Nephron (organoid): ENCODE data around the gene DEPDC5.
"Not testable (repeated sequence)": the region's sequence is repeated elsewhere in the genome, so short reads cannot be mapped to it uniquely, and the experiment has no call there.

Experiments used
- H3K27ac Mint-ChIP-seq, 3 experiments: 2 replicates each; pipeline ENCODE4 v1.8.0; 2020; ENCODE audit warnings: mixed read lengths in 3 of 3, mild to moderate bottlenecking in 2 of 3, moderate library complexity in 1 of 3
- H3K27me3 Mint-ChIP-seq: 2 replicates; pipeline ENCODE4 v1.8.0; 2021; ENCODE audit warnings: low read depth, mild to moderate bottlenecking, moderate library complexity, mixed read lengths
- H3K36me3 Mint-ChIP-seq: 2 replicates; pipeline ENCODE4 v1.8.0; 2020; ENCODE audit warnings: low read depth, mixed read lengths
- H3K4me1 Mint-ChIP-seq: 2 replicates; pipeline ENCODE4 v1.8.0; 2020; ENCODE audit warnings: mixed read lengths
- H3K4me3 Mint-ChIP-seq, 3 experiments: 2 replicates each; pipeline ENCODE4 v1.8.0; 2020; ENCODE audit warnings: mild to moderate bottlenecking in 3 of 3, mixed read lengths in 3 of 3, moderate library complexity in 2 of 3
- H3K9me3 Mint-ChIP-seq: 2 replicates; pipeline ENCODE4 v1.8.0; 2020; ENCODE audit warnings: mixed read lengths
- TF ChIP-seq, protein P1 (sequence below), 3 experiments: fragments of 200-600 bp; sonication (generic); IDR thresholded peaks; one replicate each; pipeline ENCODE4 v1.5.0; 2021; ENCODE audit warnings: antibody characterized with exemption in 3 of 3; ENCODE audit not compliant: unreplicated experiment in 3 of 3

Gene DEPDC5

GRCh38 chr22:31764785-31765184 is 11.0 kb downstream of the DEPDC5 start:
- no peak overlapping the region for H3K27ac Mint-ChIP-seq
- no peaks in the 10 kb centered on the region for H3K9me3 Mint-ChIP-seq
- H3K4me1 Mint-ChIP-seq, result no peaks in the 10 kb centered on the region
- TF ChIP-seq, protein P1, sequence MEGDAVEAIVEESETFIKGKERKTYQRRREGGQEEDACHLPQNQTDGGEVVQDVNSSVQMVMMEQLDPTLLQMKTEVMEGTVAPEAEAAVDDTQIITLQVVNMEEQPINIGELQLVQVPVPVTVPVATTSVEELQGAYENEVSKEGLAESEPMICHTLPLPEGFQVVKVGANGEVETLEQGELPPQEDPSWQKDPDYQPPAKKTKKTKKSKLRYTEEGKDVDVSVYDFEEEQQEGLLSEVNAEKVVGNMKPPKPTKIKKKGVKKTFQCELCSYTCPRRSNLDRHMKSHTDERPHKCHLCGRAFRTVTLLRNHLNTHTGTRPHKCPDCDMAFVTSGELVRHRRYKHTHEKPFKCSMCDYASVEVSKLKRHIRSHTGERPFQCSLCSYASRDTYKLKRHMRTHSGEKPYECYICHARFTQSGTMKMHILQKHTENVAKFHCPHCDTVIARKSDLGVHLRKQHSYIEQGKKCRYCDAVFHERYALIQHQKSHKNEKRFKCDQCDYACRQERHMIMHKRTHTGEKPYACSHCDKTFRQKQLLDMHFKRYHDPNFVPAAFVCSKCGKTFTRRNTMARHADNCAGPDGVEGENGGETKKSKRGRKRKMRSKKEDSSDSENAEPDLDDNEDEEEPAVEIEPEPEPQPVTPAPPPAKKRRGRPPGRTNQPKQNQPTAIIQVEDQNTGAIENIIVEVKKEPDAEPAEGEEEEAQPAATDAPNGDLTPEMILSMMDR (IDR thresholded peaks at IDR 0.05; ENCODE audit: unreplicated experiment in 3 of 3), result no peak
- H3K36me3 Mint-ChIP-seq, result peaks cover 52% of the 10 kb centered on the region
- no peak overlapping the region for H3K4me3 Mint-ChIP-seq
- H3K27me3 Mint-ChIP-seq, result no peaks in the 10 kb centered on the region

DNA sequence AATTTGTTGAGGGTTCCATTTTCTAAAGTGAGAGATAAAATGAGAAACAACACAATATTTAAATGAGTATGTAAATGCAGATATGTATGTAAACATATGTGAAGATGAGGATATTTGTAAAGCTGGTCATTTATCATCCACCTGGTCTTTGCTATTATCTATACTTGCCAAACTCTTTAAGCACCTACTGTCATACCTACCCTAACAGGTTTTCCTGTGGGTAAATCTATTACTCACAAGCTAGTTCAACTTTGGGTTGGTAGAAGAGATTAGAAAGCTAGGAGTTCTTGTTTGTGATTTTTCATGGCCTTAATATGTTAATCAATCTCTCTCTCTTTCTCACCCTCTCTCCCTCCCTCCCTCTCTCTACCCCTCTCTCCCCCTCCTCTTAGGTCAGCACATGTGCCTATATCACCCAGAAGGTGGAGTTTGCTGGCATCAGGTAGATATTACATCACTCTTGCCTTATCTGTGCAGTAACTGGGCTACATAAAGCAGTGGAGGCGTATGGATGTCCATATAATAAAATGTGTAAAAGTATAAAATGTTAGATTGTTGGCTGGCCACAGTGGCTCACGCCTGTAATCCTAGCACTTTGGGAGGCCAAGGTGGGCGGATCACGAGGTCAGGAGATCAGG is 14.7 kb downstream of the DEPDC5 start:
- Mint-ChIP-seq H3K4me3 (no peak overlapping the region), H3K36me3 (peaks cover 59% of the 10 kb centered on the region), H3K27ac (no peak overlapping the region), H3K9me3 (no peaks in the 10 kb centered on the region), H3K4me1 (no peaks in the 10 kb centered on the region), H3K27me3 (no peaks in the 10 kb centered on the region)
- TF ChIP-seq, protein P1 (IDR thresholded peaks at IDR 0.05; ENCODE audit: unreplicated experiment in 3 of 3), result no peak

DNA sequence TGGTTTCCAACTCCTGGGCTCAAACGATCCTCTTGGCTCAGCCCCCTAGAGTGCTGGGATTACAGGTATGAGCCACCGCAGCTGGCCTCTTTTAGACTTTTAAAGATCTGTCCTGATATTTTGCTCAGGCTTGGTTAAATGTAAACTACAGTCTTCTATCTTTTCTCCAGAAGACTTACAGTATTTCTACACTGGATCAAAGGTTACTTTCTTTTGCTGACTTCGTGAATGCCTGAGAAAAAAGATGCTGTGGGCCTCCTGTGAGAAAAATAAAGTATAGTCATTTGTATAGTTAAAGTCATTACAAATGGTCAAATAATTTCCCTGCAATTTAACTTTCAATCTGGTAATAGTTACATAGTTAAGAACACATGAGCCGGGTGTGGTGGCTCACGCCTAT is 19.6 kb downstream of the DEPDC5 start:
- no peaks in the 10 kb centered on the region for H3K27me3 Mint-ChIP-seq
- no peaks in the 10 kb centered on the region for H3K9me3 Mint-ChIP-seq
- H3K27ac Mint-ChIP-seq, result peak overlapping the region in 2 of 3 experiments; percentile 90 to 95
- peaks cover 50% of the 10 kb centered on the region for H3K36me3 Mint-ChIP-seq
- H3K4me3 Mint-ChIP-seq, result no peak overlapping the region
- H3K4me1 Mint-ChIP-seq, result no peaks in the 10 kb centered on the region
- TF ChIP-seq, protein P1 (IDR thresholded peaks at IDR 0.05; ENCODE audit: unreplicated experiment in 3 of 3), result no peak

DNA sequence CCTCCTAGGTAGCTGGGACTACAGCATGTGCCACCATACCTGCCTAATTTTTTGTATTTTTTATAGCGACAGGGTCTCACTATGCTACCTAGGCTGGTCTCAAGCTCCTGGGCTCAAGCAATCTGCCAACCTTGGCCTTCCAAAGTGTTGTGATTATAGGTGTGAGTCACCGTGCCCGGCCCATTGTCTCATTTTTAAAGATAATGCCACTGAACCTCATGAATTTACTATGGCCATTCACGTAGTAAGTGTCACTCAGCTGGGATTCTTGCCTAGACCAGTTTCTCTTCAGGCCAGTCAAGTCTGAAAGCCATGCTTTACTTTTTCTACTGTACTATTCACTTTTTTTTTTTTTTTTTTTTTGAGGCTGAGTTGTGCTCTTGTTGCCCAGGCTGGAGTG is 22.4 kb downstream of the DEPDC5 start:
- Mint-ChIP-seq H3K27ac (no peak overlapping the region), H3K9me3 (no peaks in the 10 kb centered on the region)

GRCh38 chr22:31789803-31790202 is 36.0 kb downstream of the DEPDC5 start:
- Mint-ChIP-seq H3K9me3 (no peaks in the 10 kb centered on the region), H3K4me3 (no peak overlapping the region), H3K27ac (no peak overlapping the region), H3K27me3 (no peaks in the 10 kb centered on the region), H3K4me1 (no peaks in the 10 kb centered on the region), H3K36me3 (peaks cover 38% of the 10 kb centered on the region)
- TF ChIP-seq, protein P1 (IDR thresholded peaks at IDR 0.05; ENCODE audit: unreplicated experiment in 3 of 3), result no peak

More for the DNA sequence above, 22.4 kb downstream of the DEPDC5 start:
- Mint-ChIP-seq H3K4me1 (no peaks in the 10 kb centered on the region), H3K27me3 (no peaks in the 10 kb centered on the region), H3K36me3 (peaks cover 53% of the 10 kb centered on the region), H3K4me3 (no peak overlapping the region)
- TF ChIP-seq, protein P1 (IDR thresholded peaks at IDR 0.05; ENCODE audit: unreplicated experiment in 3 of 3), result no peak

DNA sequence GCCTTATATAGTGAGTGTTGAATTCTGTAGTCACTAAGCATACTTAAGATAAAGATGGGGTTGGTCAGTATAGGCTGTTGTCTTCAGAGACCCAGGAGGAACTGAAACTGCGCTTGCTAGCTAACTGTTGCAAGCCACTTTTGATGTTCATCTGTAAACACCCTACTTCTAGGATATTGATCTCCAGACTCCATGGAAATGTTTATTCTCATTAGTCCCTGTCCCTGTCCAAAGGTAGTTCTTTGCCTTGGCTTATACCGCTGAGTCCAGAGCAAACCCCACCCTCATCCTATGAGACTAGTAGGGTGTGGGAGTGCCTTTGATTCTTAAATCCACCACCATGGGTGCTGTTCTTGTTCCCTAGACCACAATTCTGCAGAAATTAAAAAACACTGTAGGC is 36.4 kb downstream of the DEPDC5 start:
- Mint-ChIP-seq H3K36me3 (peaks cover 34% of the 10 kb centered on the region), H3K4me3 (no peak overlapping the region), H3K4me1 (no peaks in the 10 kb centered on the region), H3K27me3 (no peaks in the 10 kb centered on the region), H3K27ac (no peak overlapping the region), H3K9me3 (no peaks in the 10 kb centered on the region)
- TF ChIP-seq, protein P1 (IDR thresholded peaks at IDR 0.05; ENCODE audit: unreplicated experiment in 3 of 3), result no peak

- not testable (repeated sequence) for H3K4me3 Mint-ChIP-seq, H3K4me1 Mint-ChIP-seq, H3K9me3 Mint-ChIP-seq, H3K27ac Mint-ChIP-seq, H3K27me3 Mint-ChIP-seq
- peaks cover 46% of the 10 kb centered on the region for H3K36me3 Mint-ChIP-seq
Observed at GRCh38 chr22:31799358-31799757, 45.5 kb downstream of the DEPDC5 start.
